Upper lobe of left lung (tissue), 4 donors: ENCODE measurements around the gene GLP1R.

Experiments used
- CTCF ChIP-seq, 6 experiments: fragments of 450-650 bp in 4 of 6; fragments of 200-600 bp in 2 of 6; sonication (generic) in 2 of 6; IDR thresholded peaks; one replicate each; pipeline ENCODE4 v1.5.1; 2016 to 2019; ENCODE audit warnings: antibody characterized with exemption in 6 of 6
- POLR2AphosphoS5 ChIP-seq, 2 donors: sonication (generic); formaldehyde crosslinking; IDR thresholded peaks; one replicate each; pipeline ENCODE4 v1.5.1; 2017; ENCODE audit warnings: antibody characterized with exemption in 2 of 2

DNA sequence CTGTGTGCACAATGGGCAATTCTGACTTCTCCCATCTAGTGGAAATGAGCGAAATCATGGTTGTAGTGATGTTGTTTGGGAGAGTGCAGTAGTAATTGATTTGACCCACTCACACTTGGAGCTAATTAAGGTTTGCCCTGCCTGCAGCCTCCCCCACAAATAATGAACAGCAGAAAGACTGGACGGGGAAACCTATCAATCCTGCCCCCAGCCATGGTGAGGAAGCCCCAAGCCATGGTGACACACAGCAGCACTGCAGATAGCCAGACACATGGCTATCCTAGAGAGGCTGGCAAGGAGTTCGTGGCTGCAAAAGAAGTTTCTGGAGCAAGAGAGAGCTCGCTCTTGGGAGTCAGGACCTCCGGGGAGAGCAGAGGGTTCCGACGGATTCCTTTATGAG, 38.6 kb downstream of the GLP1R start:
- TF ChIP-seq CTCF (IDR thresholded peaks at IDR 0.05), result no peak
- TF ChIP-seq POLR2AphosphoS5 (IDR thresholded peaks at IDR 0.05), result no peak
